GM10266 (cell line): ENCODE results near the gene MCM9.
"Not testable (repeated sequence)": the region's sequence is repeated elsewhere in the genome, so short reads cannot be mapped to it uniquely, and the experiment has no call there.

Experiments
- DNase-seq: peaks from one replicate; pipeline ENCODE4 v3.0.0; 2012; ENCODE audit errors: extremely low spot score
- TF ChIP-seq, protein P1 (sequence below): IDR thresholded peaks from 2 replicates; pipeline ENCODE4 v1.5.1; 2012; ENCODE audit warnings: mild to moderate bottlenecking, low read depth; ENCODE audit not compliant: control insufficient read depth, insufficient read depth; ENCODE audit errors: missing control alignments

Gene MCM9

DNA sequence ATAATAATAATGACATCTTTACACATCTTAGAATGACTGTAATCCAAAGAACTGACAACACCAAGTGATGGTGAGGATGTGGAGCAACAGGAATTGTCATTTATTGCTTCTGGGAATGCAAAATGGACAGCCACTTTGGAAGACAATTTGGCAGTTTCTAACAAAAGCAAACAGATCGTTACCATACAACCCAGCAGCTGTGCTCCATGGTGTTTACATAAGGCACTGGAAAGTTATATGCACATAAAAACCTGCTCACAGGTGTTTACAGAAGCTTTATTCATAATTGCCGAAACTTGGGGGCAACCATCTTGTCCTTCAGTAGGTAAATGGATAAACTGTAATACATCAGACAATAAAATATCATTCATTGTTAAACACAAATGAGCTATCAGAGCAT is 59.3 kb downstream of the MCM9 start:
- DNase-seq: no peak
- TF ChIP-seq, protein P1, sequence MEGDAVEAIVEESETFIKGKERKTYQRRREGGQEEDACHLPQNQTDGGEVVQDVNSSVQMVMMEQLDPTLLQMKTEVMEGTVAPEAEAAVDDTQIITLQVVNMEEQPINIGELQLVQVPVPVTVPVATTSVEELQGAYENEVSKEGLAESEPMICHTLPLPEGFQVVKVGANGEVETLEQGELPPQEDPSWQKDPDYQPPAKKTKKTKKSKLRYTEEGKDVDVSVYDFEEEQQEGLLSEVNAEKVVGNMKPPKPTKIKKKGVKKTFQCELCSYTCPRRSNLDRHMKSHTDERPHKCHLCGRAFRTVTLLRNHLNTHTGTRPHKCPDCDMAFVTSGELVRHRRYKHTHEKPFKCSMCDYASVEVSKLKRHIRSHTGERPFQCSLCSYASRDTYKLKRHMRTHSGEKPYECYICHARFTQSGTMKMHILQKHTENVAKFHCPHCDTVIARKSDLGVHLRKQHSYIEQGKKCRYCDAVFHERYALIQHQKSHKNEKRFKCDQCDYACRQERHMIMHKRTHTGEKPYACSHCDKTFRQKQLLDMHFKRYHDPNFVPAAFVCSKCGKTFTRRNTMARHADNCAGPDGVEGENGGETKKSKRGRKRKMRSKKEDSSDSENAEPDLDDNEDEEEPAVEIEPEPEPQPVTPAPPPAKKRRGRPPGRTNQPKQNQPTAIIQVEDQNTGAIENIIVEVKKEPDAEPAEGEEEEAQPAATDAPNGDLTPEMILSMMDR: no peak

DNA sequence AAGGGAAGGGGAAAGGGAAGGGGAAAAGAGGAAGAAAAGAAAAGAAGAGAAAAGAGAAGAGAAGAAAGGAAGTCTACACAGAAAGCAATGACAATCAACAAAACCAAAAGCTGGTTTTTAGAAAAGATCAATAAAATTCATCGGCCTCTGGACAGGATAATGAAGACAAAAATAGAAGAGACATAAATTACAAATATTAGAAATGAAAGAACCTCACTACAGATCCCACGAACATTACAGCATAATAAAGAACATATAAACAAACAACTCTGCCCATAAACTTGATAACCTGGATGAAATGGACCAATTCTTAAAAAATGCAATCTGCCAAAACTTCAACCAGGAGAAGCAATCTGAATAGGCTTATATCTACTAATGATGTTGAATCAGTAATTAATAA is 61.7 kb downstream of the MCM9 start:
- TF ChIP-seq, protein P1: no peak
- no peak for DNase-seq

DNA sequence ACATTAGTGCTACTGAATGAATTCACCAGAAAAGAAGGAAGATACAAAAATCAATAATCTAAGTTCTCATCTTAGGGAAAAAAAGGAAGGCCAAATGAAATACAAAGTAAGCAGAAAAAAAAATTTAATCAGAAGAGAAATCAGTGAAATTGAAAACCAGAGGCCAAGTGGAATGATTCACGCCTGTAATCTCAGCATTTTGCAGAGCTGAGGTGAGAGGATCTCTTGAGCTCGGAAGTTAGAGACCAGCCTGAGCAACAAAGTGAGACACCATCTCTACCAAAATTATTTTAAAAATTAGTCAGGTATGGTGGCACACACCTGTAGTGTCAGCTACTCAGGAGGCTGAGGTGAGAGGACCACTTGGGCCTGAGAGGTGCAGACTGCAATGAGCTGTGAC is 62.2 kb downstream of the MCM9 start:
- TF ChIP-seq, protein P1: no peak
- DNase-seq: no peak

DNA sequence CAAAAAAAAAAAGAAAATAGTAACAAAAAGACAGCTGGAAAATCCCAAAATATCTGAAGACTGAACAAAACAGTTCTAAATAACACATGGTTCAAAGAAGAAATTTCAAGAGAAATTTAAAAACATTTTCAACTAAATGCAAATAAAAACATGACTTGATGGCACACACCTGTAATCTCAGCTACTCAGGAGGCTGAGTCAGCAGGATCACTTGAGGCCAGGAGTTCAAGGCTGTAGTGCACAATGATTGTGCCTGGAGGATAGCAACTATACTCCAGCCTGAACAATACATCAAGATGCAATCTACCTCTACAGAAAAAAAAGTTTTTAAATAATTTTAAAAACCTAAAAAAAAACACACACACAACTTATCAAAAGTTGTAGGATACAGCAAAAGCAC is 62.6 kb downstream of the MCM9 start:
- DNase-seq: no peak

DNA sequence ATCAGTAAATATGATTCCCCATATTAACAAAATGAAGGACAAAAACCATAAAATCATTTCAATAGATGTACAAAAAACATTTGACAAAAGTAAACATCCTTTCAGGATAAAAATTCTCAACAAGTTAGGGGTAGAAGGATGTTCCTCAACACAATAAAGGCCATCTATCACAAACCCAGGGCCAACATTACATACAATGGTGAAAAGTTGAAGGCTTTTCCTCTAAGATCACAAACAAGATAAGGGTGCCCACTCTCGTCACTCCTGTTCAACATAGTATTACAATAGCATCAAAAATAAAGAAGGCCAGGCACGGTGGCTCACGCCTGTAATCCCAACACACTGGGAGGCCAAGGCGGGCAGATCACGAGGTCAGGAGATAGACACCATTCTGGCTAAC is 63.6 kb downstream of the MCM9 start:
- no peak for DNase-seq
- TF ChIP-seq, protein P1: no peak

More for the DNA sequence above, 62.6 kb downstream of the MCM9 start:
- TF ChIP-seq, protein P1: no peak

DNA sequence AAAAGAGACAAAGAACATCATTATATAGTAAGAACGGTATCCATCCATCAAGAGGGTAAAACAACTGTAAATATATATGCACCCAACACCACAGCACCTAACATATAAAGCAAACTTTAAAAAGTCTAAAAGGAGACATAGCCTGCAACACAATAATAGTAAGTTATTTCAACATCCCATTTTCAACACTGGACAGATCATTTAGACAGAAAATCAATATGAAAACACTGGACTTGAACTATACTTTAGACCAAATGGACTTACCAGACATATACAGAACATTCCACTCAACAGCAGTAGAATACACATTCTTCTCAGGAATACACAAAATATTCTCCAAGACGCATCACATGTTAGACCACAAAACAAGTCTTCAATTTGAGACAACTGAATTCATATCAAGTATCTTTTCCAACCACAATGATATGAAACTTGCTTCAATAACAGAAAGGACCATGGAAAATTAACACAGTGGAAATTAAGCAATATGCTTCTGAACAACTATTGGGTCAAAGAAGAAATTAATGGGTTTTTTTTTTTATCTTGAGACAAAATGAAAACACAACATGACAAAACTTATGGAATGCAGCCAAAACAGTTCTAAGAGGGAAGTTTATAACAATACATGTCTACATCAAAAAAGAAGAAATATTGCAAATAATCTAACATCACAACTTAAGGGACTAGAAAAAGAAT is 64.9 kb downstream of the MCM9 start:
- TF ChIP-seq, protein P1: no peak
- DNase-seq: no peak

DNA sequence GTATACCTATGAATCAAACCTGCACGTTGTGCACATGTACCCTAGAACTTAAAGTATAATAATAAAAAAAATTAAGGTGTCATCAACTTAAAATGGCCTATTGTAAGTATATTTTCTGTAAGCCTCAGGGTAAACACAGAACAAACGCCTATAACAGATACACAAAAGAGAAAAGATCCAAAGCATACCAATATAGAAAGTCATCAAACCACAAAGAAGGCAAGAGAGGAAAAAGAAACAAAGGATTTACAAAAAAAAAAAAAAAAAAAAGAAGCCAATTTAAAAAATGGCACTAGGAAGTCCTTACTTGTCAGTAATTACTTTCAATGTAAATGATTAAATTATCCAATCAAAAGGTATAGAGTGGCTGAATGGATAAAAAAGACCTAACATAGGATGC is 65.6 kb downstream of the MCM9 start:
- DNase-seq: no peak
- TF ChIP-seq, protein P1: no peak

DNA sequence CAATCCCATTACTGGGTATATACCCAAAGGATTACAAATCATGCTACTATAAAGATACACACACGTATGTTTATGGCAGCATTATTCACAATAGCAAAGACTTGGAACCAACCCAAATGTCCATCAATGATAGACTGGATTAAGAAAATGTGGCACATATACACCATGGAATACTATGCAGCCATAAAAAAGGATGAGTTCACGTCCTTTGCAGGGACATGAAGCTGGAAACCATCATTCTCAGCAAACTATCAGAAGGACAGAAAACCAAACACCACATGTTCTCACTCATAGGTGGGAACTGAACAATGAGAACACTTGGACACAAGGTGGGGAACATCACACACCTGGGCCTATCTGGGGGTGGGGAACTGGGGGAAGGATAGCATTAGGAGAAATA is 66.1 kb downstream of the MCM9 start:
- not testable (repeated sequence) for DNase-seq
